Hepatocyte (in vitro differentiated cells): ENCODE measurements around the gene OXSR1.

Experiments
- EZH2 ChIP-seq: fragments of 200-600 bp; sonication (generic); IDR thresholded peaks from 2 replicates; pipeline ENCODE4 v1.6.1; 2016; ENCODE audit warnings: antibody characterized with exemption, mild to moderate bottlenecking, borderline replicate concordance
- TF ChIP-seq, protein P1 (sequence below): fragments of 200-600 bp; sonication (generic); IDR thresholded peaks from 2 replicates; pipeline ENCODE4 v1.5.1; 2016; ENCODE audit warnings: antibody characterized with exemption, mild to moderate bottlenecking; ENCODE audit not compliant: poor library complexity

DNA sequence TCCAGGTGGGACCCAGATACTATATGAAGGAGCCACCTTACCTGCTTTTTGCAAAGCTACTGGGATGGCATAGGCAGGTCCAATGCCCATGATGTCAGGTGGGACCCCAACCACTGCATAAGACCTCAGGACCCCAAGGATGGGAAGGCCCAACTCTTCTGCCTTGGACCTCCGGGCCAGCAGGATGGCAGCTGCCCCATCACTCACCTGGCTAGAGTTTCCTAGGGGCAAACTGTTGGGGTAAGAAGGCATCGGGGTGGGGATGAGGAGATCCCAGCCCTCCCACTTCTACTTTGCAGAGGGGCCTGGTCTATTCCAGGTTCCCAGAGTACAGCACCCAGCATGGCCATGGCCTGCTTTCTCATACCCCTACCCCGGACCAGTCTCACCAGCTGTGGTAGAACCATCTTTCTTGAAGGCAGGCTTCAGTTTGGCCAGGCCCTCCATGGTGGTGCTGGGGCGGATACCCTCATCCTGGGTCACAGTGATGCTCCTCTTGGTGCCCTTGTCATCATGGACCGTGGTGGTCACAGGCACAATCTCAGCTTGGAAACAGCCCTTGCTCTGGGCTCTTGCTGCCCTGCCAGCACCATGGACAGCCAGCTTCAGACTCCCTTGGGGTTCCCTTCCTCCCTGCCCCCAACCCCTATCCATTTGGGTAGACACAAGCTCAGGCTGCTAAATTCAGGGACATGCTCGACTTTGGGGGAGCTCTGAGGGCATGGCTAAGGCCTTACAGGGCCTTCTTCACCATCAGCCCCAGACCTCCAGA is 39.0 kb upstream of the OXSR1 start:
- TF ChIP-seq, protein P1, sequence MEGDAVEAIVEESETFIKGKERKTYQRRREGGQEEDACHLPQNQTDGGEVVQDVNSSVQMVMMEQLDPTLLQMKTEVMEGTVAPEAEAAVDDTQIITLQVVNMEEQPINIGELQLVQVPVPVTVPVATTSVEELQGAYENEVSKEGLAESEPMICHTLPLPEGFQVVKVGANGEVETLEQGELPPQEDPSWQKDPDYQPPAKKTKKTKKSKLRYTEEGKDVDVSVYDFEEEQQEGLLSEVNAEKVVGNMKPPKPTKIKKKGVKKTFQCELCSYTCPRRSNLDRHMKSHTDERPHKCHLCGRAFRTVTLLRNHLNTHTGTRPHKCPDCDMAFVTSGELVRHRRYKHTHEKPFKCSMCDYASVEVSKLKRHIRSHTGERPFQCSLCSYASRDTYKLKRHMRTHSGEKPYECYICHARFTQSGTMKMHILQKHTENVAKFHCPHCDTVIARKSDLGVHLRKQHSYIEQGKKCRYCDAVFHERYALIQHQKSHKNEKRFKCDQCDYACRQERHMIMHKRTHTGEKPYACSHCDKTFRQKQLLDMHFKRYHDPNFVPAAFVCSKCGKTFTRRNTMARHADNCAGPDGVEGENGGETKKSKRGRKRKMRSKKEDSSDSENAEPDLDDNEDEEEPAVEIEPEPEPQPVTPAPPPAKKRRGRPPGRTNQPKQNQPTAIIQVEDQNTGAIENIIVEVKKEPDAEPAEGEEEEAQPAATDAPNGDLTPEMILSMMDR: no peak
- TF ChIP-seq EZH2: no peak
